NCI-H2081 treated with DMSO at 0.1 percent for 48 hours (cell line): ENCODE measurements around the gene SFXN1.
"Not testable (repeated sequence)": the region's sequence is repeated elsewhere in the genome, so short reads cannot be mapped to it uniquely, and the experiment has no call there.

Source experiments
- DNase-seq: peaks from one replicate; lab custom pipeline; 2025; lab: John Stamatoyannopoulos, UW

The SFXN1 gene, protein sequence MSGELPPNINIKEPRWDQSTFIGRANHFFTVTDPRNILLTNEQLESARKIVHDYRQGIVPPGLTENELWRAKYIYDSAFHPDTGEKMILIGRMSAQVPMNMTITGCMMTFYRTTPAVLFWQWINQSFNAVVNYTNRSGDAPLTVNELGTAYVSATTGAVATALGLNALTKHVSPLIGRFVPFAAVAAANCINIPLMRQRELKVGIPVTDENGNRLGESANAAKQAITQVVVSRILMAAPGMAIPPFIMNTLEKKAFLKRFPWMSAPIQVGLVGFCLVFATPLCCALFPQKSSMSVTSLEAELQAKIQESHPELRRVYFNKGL

GRCh38 chr5:175478384-175479124 is at the start of gene SFXN1:
TSS of gene SFXN1 (plus strand) at chr5:175478560. CDS start at chr5:175492104, 13,544 bp downstream.
- DNase-seq = peak; percentile 40

DNA sequence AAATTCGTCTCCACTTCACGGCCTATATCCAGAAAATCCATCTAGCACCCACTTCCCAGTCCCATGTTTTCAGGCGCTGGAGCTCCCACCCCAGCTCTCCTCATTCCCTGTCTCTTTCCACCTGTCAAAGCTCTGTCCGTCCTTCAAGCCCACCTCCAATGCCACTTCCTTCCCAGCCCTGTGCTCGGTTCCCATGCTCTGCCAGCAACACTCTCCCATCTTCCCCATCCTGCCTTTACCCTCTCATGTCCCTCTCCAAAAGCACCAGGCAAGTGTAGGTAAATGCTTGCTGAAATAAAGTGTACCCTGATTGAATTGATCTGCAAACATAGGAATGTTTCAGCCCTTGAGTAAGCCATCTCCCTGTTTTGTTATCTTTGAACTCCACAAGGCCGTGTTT is 43.6 kb upstream of the SFXN1 start:
- DNase-seq = no peak

DNA sequence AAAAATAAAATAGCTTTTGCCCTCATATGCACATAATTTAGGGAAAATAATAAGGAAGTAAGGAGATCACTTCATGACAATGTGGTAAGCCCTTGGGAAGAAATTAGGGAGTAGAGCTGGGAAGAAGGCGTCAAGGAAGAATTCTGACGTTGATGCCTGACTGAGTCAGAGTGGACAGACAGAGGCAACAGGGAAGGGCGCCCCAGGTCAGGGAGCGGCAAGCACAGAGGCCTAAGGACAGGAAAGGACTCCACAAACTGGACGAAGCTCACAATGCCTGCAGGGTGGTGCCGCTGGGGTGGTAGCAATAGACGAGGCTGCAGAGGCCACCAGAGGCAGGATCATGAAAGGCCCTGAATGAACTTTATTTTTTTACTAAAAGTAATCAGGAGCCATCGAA is 42.0 kb upstream of the SFXN1 start:
- no peak for DNase-seq

GRCh38 chr5:175438234-175438857 is 40.0 kb upstream of the SFXN1 start:
- DNase-seq = no peak

DNA sequence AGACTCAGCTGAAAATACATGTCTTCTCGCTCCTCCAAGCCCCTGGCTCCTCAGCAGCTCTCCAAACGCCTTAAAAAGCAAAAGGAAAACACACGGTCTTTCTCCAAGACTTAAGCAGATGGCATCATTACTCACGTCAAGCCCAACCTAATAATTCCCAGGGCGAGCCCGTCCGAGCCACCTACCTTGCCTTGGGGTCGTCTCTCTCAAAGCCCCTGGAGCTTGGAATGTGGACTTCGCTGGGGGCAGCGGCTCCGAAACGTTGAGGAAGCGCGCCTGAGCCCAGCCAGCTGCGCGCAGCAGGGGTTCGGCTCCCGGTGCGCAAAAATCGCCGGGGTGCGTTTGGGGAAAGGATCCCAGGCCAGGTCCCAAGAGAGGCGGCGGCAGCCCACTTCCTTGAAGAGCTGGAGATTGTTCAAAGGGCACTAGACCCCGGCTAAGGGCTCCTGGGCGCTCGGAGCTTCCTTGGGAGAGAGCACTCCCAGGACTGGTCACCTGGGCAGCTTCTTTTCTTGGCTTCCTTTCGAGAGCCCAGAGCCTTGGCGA is 34.8 kb upstream of the SFXN1 start:
- DNase-seq = no peak

- no peak for DNase-seq
Measured at GRCh38 chr5:175444060-175444904, 34.1 kb upstream of the SFXN1 start, which contains the start of gene DRD1. TSS of gene DRD1 (minus strand) at chr5:175444182. CDS start at chr5:175443099, 1,083 bp downstream.

DNA sequence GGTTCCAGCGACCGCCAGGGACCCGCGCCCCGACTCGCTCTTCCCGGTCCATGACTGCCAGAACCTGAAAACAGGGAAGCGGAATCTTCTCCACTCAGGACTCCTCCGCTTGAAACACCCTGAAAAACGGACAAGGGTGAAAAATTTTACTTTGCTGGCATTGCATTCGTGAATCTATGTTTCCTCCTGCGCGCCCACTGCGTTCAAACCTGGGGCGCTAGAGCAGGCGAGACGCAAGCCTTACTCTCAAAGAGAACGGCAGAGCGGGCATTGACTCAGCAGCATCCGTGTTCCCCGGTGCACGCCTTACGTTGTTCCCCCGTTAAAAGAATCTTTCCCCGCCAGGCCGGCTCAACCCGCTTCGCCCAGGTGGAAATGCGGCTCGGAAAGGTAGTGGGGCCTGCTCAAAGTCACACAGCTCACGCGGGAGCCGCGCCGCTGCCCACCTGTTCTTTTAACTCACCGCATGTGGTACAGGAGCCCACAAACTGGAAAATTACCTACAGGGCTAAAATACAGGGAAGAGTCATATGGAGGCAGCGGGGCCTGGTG is 33.4 kb upstream of the SFXN1 start:
- DNase-seq = no peak

DNA sequence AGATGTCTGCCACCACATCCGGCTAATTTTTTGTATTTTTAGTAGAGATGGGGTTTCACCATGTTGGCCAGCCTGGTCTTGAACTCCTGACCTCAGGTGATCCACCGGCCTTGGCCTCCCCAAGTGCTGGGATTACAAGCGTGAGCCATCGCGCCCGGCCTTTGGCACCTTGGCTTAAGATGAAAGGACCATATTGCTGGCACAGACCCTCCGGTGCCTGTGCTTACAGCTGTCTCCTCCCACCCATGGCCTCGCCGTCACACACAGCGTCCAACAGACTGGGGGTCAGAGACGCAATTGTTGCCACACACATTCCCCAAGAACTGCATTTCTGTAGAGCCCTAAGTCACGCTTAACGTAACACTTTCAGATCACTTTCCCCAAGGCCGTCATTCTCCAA is 32.0 kb upstream of the SFXN1 start:
- DNase-seq = not testable (repeated sequence)

DNA sequence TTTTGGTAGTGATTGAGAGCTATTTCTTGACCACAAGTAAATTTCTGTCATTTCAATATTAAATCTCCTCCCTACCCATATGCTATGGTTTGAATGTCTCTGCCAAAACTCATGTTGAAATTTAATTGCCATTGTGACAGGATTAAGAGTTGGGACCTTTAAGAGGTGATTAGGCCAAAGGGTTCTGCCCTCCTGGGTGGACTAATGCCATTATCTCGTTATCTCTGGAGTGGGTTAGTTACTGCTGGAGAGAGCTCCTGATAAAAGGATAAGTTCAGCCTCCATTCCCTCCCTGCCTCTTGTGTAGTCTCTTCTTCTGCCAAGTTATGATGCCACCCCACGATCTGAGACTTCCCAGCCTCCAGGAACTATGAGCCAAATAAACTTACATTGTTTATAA is 30.8 kb upstream of the SFXN1 start:
- no peak for DNase-seq

- no peak for DNase-seq
Measured at GRCh38 chr5:175448276-175448675, 30.1 kb upstream of the SFXN1 start.

DNA sequence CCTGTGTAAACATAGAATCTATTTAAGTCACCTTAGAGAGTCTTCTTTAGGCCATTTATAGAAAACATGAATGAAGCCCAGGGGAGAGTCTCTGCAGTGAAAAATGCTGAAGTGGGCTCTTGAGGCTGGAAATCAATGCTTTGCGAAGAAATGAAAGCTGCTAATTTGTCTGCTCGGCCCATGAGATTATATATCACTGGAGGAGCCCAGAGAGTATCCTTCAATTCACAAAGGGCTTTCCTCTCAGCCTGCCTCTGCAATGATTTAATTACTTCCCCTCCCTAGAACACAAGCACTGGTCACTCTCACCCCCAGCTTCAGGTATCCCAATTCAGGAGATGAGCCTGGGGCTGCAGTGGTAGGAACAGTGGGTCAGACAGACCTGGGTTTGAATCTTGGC is 26.2 kb upstream of the SFXN1 start:
- DNase-seq = no peak

GRCh38 chr5:175454338-175454737 is 24.0 kb upstream of the SFXN1 start:
- not testable (repeated sequence) for DNase-seq

GRCh38 chr5:175456105-175456742 is 22.1 kb upstream of the SFXN1 start:
- no peak for DNase-seq

GRCh38 chr5:175457466-175457865 is 20.9 kb upstream of the SFXN1 start:
- DNase-seq = no peak

DNA sequence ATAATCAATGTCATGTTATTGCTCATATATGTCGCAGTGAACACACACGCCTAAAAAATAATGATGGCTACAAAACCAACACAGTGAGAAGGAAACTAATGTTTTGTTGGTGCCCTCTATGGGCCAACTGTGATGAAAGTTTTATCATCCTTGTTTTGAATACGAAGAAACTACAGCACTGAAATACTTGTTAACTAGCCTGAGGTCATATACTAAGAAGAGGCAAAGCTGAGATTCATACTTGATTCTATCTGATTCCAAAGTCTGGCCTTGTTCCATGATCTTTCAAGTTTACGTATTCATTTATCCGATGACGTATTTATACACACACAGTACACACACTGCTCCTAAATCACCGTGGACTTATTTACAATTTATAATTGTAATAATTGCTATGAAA is 18.2 kb upstream of the SFXN1 start:
- DNase-seq = no peak

DNA sequence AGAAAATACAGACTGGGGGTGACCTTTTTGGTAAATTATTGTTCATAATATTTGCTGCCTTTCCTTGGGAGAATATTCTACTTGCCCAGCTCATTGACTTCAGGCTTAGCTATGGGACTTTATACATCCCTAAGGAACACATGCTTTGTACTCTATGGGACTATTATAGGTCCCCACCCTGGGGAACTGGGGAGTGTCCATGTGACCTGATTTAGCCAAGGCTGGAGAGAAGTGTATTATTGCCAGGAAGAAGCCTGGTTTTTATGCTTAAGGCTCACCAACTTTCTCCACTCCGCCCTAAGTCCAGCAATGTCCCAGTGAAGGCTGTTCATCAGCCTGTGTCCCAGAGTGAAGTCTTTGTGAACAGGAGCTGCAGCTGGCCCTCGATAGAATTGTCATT is 17.8 kb upstream of the SFXN1 start:
- DNase-seq = no peak

- DNase-seq = no peak
Measured at GRCh38 chr5:175461370-175461769, 17.0 kb upstream of the SFXN1 start.

GRCh38 chr5:175463641-175464040 is 14.7 kb upstream of the SFXN1 start:
- no peak for DNase-seq

GRCh38 chr5:175464074-175464941 is 14.1 kb upstream of the SFXN1 start:
- no peak for DNase-seq

- no peak for DNase-seq
Measured at GRCh38 chr5:175464942-175465233, 13.5 kb upstream of the SFXN1 start.
